H1 (cell line): ENCODE data around the gene WDFY4. TPM values are rescaled to one million over a fixed set of nuclear protein-coding genes. Genes with fewer than 3 reads are reported as not detected.

Experiments
- RFX5 ChIP-seq: IDR thresholded peaks from 2 replicates; pipeline ENCODE4 v1.6.1; 2011; ENCODE audit warnings: low read depth, low read length, improper control_type of control experiment, borderline replicate concordance
- ZNF274 ChIP-seq: IDR thresholded peaks from 2 replicates; pipeline ENCODE4 v1.7.0; 2012; ENCODE audit warnings: low read length, borderline replicate concordance; ENCODE audit errors: extremely low read depth
- polyA plus RNA-seq, 7 experiments: library from polyadenylated mRNA; depleted of rRNA in 3 of 7; stranded (reverse) in 5 of 7; unstranded in 2 of 7; fragments of >200 nt in 5 of 7; fragments of 200-250 nt in 2 of 7; gene quantifications; 1 replicate in 5 of 7; 2 replicates in 1 of 7; 4 replicates in 1 of 7; pipeline versions ENCODE4 v1.2.1 to v1.2.3, GENCODE V29; 2011 to 2013; ENCODE audit warnings: missing spikeins in 2 of 7, mixed read lengths in 2 of 7
- total RNA-seq: library from RNA; stranded (reverse); fragmentation: NEBNext Ultra II Directional; extraction: Animal tissue kit (Norgen Biotek cat#: 25700); gene quantifications from 2 replicates; pipeline ENCODE4 v1.2.1, GENCODE V29; 2021
- TF ChIP-seq, protein P1 (sequence below): IDR thresholded peaks from 2 replicates; pipeline ENCODE4 v1.6.1; 2012; ENCODE audit warnings: inconsistent platforms

Gene WDFY4
- total and polyA plus RNA-seq, 2 of the 8 experiments (the other 6 are each of a cell fraction or from before 2014, with no cell fraction given) = not detected

- TF ChIP-seq RFX5 (no peak), ZNF274 (no peak)
- TF ChIP-seq, protein P1, sequence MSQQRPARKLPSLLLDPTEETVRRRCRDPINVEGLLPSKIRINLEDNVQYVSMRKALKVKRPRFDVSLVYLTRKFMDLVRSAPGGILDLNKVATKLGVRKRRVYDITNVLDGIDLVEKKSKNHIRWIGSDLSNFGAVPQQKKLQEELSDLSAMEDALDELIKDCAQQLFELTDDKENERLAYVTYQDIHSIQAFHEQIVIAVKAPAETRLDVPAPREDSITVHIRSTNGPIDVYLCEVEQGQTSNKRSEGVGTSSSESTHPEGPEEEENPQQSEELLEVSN = no peak
- TF ChIP-seq, all 59 proteins: peak for 0
These were observed 151.9 kb downstream of the WDFY4 start (continued) for GRCh38 chr10:48836605-48837004.
